Liver (tissue), 9 donors: ENCODE measurements around the gene MAN2C1. TPM values are rescaled to one million over a fixed set of nuclear protein-coding genes. Genes with fewer than 3 reads are reported as not detected.
"Not testable (repeated sequence)": the region's sequence is repeated elsewhere in the genome, so short reads cannot be mapped to it uniquely, and the experiment has no call there.

Source experiments
- DNase-seq: peaks from one replicate; pipeline ENCODE4 v3.0.0-alpha.2; 2017; ENCODE audit warnings: low spot score
- H3K27ac ChIP-seq, 2 donors: one replicate each; pipeline ENCODE4 v1.7.0; 2013; ENCODE audit warnings: inconsistent platforms in 2 of 2, low read length in 2 of 2, control low read depth in 1 of 2, low read depth in 1 of 2, mild to moderate bottlenecking in 1 of 2
- H3K27me3 ChIP-seq, 4 donors: one replicate each; pipeline versions ENCODE4 v1.6.1 to v1.7.0; 2013; ENCODE audit warnings: low read length in 3 of 4, inconsistent platforms in 1 of 4, mild to moderate bottlenecking in 1 of 4, moderate library complexity in 1 of 4; ENCODE audit not compliant: control insufficient read depth in 4 of 4, insufficient read depth in 4 of 4
- H3K36me3 ChIP-seq, 4 donors: one replicate each; pipeline versions ENCODE4 v1.6.1 to v1.7.0; 2013; ENCODE audit warnings: low read length in 3 of 4, mild to moderate bottlenecking in 3 of 4, low read depth in 1 of 4, moderate library complexity in 1 of 4; ENCODE audit not compliant: control insufficient read depth in 4 of 4, insufficient read depth in 3 of 4
- H3K4me1 ChIP-seq, 4 donors: one replicate each; pipeline versions ENCODE4 v1.6.1 to v1.7.0; 2013; ENCODE audit warnings: low read length in 3 of 4, mild to moderate bottlenecking in 3 of 4, moderate library complexity in 1 of 4; ENCODE audit not compliant: control insufficient read depth in 4 of 4, insufficient read depth in 4 of 4
- H3K4me3 ChIP-seq, 3 donors: one replicate each; pipeline versions ENCODE4 v1.6.1 to v1.7.0; 2013; ENCODE audit warnings: low read length in 3 of 3, control low read depth in 1 of 3, low read depth in 1 of 3, mild to moderate bottlenecking in 1 of 3
- H3K9ac ChIP-seq, 2 donors: one replicate each; pipeline ENCODE4 v1.7.0; 2013; ENCODE audit warnings: low read length in 2 of 2, mild to moderate bottlenecking in 2 of 2, moderate library complexity in 2 of 2, control low read depth in 1 of 2, low read depth in 1 of 2
- H3K9me3 ChIP-seq, 4 donors: one replicate each; pipeline versions ENCODE4 v1.6.1 to v1.7.0; 2013; ENCODE audit warnings: low read length in 3 of 4; ENCODE audit not compliant: control insufficient read depth in 4 of 4
- ATF3 ChIP-seq: IDR thresholded peaks from 2 replicates; pipeline ENCODE4 v1.6.1; 2016; ENCODE audit warnings: antibody characterized with exemption
- CTCF ChIP-seq: fragments of 150-350 bp; IDR thresholded peaks from 2 replicates; pipeline ENCODE4 v1.5.1; 2017; ENCODE audit warnings: improper control_type of control experiment, low read depth, low read length; ENCODE audit not compliant: missing input control
- EGR1 ChIP-seq, 2 donors: IDR thresholded peaks; 2 replicates each; pipeline ENCODE4 v1.6.1; 2016 to 2018; ENCODE audit warnings: antibody characterized with exemption in 2 of 2, low read depth in 2 of 2
- FOXA1 ChIP-seq: IDR thresholded peaks from 2 replicates; pipeline ENCODE4 v1.6.1; 2016; ENCODE audit warnings: antibody characterized with exemption
- FOXA2 ChIP-seq: IDR thresholded peaks from 2 replicates; pipeline ENCODE4 v1.6.1; 2016; ENCODE audit warnings: antibody characterized with exemption
- GABPA ChIP-seq, 2 donors: IDR thresholded peaks in 1 of 2; conservative IDR thresholded peaks in 1 of 2; 2 replicates each; pipeline ENCODE4 v1.6.1; 2016; ENCODE audit warnings: antibody characterized with exemption in 2 of 2, mild to moderate bottlenecking in 1 of 2, moderate library complexity in 1 of 2
- HNF4A ChIP-seq, 2 donors: conservative IDR thresholded peaks; 2 replicates each; pipeline ENCODE4 v1.6.1; 2016; ENCODE audit warnings: antibody characterized with exemption in 2 of 2, mild to moderate bottlenecking in 2 of 2
- HNF4G ChIP-seq: IDR thresholded peaks from 2 replicates; pipeline ENCODE4 v1.6.1; 2016; ENCODE audit warnings: antibody characterized with exemption
- JUND ChIP-seq, 2 donors: IDR thresholded peaks; 2 replicates each; pipeline ENCODE4 v1.6.1; 2016; ENCODE audit warnings: antibody characterized with exemption in 2 of 2
- MAX ChIP-seq: IDR thresholded peaks from 2 replicates; pipeline ENCODE4 v1.6.1; 2016; ENCODE audit warnings: antibody characterized with exemption
- NR2F2 ChIP-seq: IDR thresholded peaks from 2 replicates; pipeline ENCODE4 v1.6.1; 2016; ENCODE audit warnings: antibody characterized with exemption
- RAD21 ChIP-seq, 2 donors: IDR thresholded peaks; 2 replicates each; pipeline ENCODE4 v1.6.1; 2016; ENCODE audit warnings: antibody characterized with exemption in 2 of 2, mild to moderate bottlenecking in 2 of 2
- REST ChIP-seq: IDR thresholded peaks from 2 replicates; pipeline ENCODE4 v1.6.1; 2016; ENCODE audit warnings: antibody characterized with exemption, mild to moderate bottlenecking
- RXRA ChIP-seq, 2 donors: IDR thresholded peaks; 2 replicates each; pipeline ENCODE4 v1.6.1; 2017 to 2018; ENCODE audit warnings: antibody characterized with exemption in 2 of 2, mild to moderate bottlenecking in 1 of 2
- SP1 ChIP-seq: IDR thresholded peaks from 2 replicates; pipeline ENCODE4 v1.6.1; 2018; ENCODE audit warnings: antibody characterized with exemption, mild to moderate bottlenecking
- TAF1 ChIP-seq: conservative IDR thresholded peaks from 2 replicates; pipeline ENCODE4 v1.6.1; 2016; ENCODE audit warnings: antibody characterized with exemption, mild to moderate bottlenecking
- YY1 ChIP-seq: IDR thresholded peaks from 2 replicates; pipeline ENCODE4 v1.6.1; 2016; ENCODE audit warnings: antibody characterized with exemption, mild to moderate bottlenecking
- ZBTB33 ChIP-seq: IDR thresholded peaks from 2 replicates; pipeline ENCODE4 v1.6.1; 2016; ENCODE audit warnings: antibody characterized with exemption
- WGBS: extraction: QIAGEN DNeasy Blood & Tissue Kit; methylation state at CpG from one replicate; pipeline ENCODE4 v1.1.7; 2013; 5-methylcytosine and 5-hydroxymethylcytosine counted together
- polyA plus RNA-seq, 2 donors: library from polyadenylated mRNA; stranded (reverse) in 1 of 2; unstranded in 1 of 2; fragments of 200-250 nt in 1 of 2; fragments of >200 nt in 1 of 2; fragmentation: Nextera tagmentation in 1 of 2; extraction: Ambion mirVana in 1 of 2; gene quantifications; one replicate each; pipeline versions ENCODE4 v1.2.1 to v1.2.3, GENCODE V29; 2013 to 2015
- total RNA-seq, 2 donors: library from RNA; depleted of rRNA; stranded (reverse); fragments of >200 nt; gene quantifications; one replicate each; pipeline ENCODE4 v1.2.3, GENCODE V29; 2014
- donor health status: healthy.
- donor health status: healthy.
- donor health status: healthy.
- donor health status: healthy.
- donor health status: healthy.

MAN2C1 gene
- total and polyA plus RNA-seq, 4 donors = 44.3 to 143 (median 59.6) TPM

- TF ChIP-seq HNF4G = no peak
- no peak for TF ChIP-seq SP1
- no peak for TF ChIP-seq ATF3
- no peak for TF ChIP-seq CTCF
- no peak for TF ChIP-seq FOXA2
- no peak for TF ChIP-seq HNF4A (conservative IDR thresholded peaks at IDR 0.05)
- no peak for TF ChIP-seq YY1
- no peak for TF ChIP-seq RAD21 (IDR thresholded peaks at IDR 0.05)
- TF ChIP-seq EGR1 (IDR thresholded peaks at IDR 0.05; ENCODE audit: low read depth in 2 of 2) = no peak
- TF ChIP-seq REST = no peak
- no peak for TF ChIP-seq MAX
- TF ChIP-seq JUND (IDR thresholded peaks at IDR 0.05) = no peak
- no peak for TF ChIP-seq GABPA (IDR thresholded peaks at IDR 0.05 in 1 of 2, conservative IDR thresholded peaks at IDR 0.05 in 1 of 2)
- no peak for TF ChIP-seq ZBTB33
- TF ChIP-seq FOXA1 = no peak
- no peak for TF ChIP-seq TAF1
- no peak for TF ChIP-seq RXRA (IDR thresholded peaks at IDR 0.05)
- TF ChIP-seq NR2F2 = no peak
- Histone ChIP-seq H3K27ac (no peak overlapping the region), H3K27me3 (no peaks in the 10 kb centered on the region), H3K9ac (no peak overlapping the region), H3K4me1 (no peaks in the 10 kb centered on the region), H3K4me3 (no peak overlapping the region), H3K9me3 (no peaks in the 10 kb centered on the region), H3K36me3 (peaks cover 7 to 85% (median 68%) of the 10 kb centered on the region in 4 donors)
- DNase-seq = no peak
- WGBS = 95% methylated on average over 1 of the region's 1 CpG
Observed at GRCh38 chr15:75389791-75390382, 21.5 kb upstream of the MAN2C1 start.

GRCh38 chr15:75383986-75384385, 15.6 kb upstream of the MAN2C1 start:
- H3K9ac ChIP-seq, H3K27me3 ChIP-seq, H3K4me3 ChIP-seq, H3K9me3 ChIP-seq, H3K4me1 ChIP-seq, DNase-seq, H3K27ac ChIP-seq: not testable (repeated sequence)
- 51% methylated on average over 5 of the region's 5 CpGs for WGBS
- peaks cover 11 to 62% (median 46%) of the 10 kb centered on the region in 4 donors for H3K36me3 ChIP-seq
